Stomach smooth muscle (tissue), 2 donors: ENCODE data around the gene TES.

Source experiments
- H3K27ac ChIP-seq: one replicate; pipeline ENCODE4 v1.7.0; 2013; ENCODE audit warnings: mild to moderate bottlenecking, low read length, inconsistent platforms
- H3K27me3 ChIP-seq, 2 donors: one replicate each; pipeline ENCODE4 v1.7.0; 2013; ENCODE audit warnings: low read length in 2 of 2; ENCODE audit not compliant: insufficient read depth in 2 of 2, control insufficient read depth in 1 of 2
- H3K36me3 ChIP-seq, 2 donors: one replicate each; pipeline ENCODE4 v1.7.0; 2013; ENCODE audit warnings: low read length in 2 of 2; ENCODE audit not compliant: control insufficient read depth in 2 of 2, insufficient read depth in 2 of 2
- H3K4me1 ChIP-seq: one replicate; pipeline ENCODE4 v1.7.0; 2013; ENCODE audit warnings: low read length; ENCODE audit not compliant: control insufficient read depth, insufficient read depth
- H3K4me3 ChIP-seq, 2 donors: one replicate each; pipeline ENCODE4 v1.7.0; 2013; ENCODE audit warnings: low read length in 2 of 2
- H3K9ac ChIP-seq, 2 donors: one replicate each; pipeline ENCODE4 v1.7.0; 2013; ENCODE audit warnings: low read length in 2 of 2, mild to moderate bottlenecking in 1 of 2
- H3K9me3 ChIP-seq, 2 donors: one replicate each; pipeline ENCODE4 v1.7.0; 2013; ENCODE audit warnings: low read length in 2 of 2; ENCODE audit not compliant: control insufficient read depth in 2 of 2
- donor health status: healthy.
- donor health status: Pancreatic carcinoma.

Gene TES

DNA sequence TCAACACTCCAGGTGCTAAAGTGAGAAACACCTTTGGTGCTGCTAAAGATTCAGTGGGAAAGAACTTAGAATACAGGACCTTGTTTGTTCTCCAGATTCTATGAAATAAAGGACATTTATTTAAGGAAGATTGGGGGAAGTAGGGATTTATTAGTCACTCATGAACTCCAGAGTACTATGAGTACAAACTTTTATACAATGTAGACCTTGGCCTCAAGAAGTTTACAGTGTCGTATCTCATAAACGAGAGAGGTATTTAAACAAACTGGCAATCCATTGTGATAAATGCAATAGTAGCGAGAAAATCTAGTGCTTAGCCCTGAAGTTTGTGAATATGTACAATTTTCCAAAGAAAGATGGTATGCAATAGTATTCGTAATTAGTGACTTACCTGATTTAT is 59.1 kb downstream of the TES start:
- Histone ChIP-seq H3K36me3 (no peaks in the 10 kb centered on the region), H3K4me1 (peaks cover 25% of the 10 kb centered on the region), H3K9me3 (no peaks in the 10 kb centered on the region), H3K27me3 (no peaks in the 10 kb centered on the region), H3K4me3 (no peak overlapping the region), H3K27ac (peak overlapping the region; percentile 69), H3K9ac (no peak overlapping the region)

DNA sequence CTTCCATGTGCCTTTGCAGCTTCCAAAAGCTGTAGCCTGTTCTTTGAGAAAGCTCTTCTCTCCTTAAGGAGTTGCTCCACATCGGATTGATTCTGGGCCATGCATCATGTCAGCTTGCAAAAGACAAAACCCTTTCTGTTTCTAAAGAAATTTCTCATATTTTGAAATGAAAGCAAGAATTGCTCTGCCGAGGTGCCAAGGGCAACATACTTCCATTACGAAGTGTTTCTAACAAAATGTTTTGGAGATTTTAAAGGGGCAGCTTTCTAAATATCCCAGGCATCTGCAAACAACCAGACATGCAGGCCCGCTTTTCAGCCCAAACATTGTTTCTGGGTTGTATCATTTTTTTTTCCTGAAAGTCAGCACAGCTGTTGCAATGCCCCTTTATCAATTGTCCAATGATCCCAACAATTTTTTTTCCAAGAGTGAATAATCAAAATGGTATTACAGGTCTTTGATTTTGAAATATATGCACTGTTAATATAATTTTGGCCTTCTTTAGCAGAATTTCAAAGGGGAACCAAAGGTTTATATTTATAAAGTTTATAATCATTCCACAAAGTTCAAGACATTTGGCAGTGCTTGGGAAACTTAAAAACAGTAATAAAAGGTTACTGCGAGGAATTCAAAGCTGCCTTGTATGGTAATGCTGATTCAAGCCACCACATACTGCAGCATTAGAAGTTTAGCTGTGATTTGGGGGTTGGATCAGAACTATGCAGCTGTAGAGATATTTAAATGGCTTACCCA is 61.0 kb downstream of the TES start:
- Histone ChIP-seq H3K4me1 (peaks cover 25% of the 10 kb centered on the region), H3K36me3 (no peaks in the 10 kb centered on the region), H3K9me3 (no peaks in the 10 kb centered on the region), H3K9ac (peak overlapping the region; percentile 6 to 40), H3K27me3 (no peaks in the 10 kb centered on the region), H3K27ac (peak overlapping the region; percentile 69), H3K4me3 (peak overlapping the region; percentile 23 to 54)

DNA sequence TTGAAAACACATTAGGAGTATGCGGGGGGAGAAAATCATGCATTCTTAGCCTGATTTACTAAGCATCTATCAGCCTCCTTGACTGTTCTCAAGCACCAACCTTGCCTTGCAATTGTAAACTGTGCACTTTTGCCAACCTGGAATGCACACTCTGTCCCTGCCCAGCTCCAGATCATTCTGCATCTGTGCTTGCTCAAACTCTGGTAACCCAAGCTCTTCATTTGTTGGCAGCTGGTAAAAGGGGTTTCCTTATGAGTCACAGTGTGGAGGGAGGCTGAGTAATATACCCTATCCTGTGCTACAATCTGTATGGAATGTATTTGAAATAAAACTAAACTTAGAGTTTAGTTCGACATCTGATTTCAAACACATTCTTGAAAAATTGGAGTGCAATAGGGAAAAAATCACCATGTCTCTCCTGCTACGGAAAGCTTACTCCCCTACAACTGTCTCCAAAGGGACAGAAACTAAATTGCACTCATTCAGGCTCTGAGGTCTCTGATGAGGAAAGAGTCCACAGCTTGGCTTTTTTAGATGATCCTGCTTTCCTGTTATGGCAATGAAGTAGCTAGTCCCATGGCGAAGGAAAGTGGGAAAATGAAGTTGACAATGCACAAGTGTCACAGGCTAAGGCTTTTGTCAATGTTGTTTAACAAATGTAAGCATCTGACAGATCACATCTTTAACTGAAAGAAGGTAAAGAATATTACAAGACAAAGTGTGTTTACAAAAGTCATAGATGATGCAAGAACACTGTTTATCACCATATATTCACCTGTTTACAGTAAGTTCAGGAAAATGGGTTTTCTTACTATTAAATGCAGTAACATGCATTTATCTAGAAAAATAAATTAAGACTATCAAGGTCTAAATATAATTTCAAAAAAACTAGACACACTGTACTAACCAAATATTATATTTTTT is 61.9 kb downstream of the TES start:
- Histone ChIP-seq H3K4me1 (peaks cover 25% of the 10 kb centered on the region), H3K27me3 (no peaks in the 10 kb centered on the region), H3K9me3 (no peaks in the 10 kb centered on the region), H3K4me3 (peak overlapping the region; percentile 49 to 54), H3K9ac (peak overlapping the region; percentile 30 to 64), H3K36me3 (no peaks in the 10 kb centered on the region), H3K27ac (peak overlapping the region; percentile 69)

DNA sequence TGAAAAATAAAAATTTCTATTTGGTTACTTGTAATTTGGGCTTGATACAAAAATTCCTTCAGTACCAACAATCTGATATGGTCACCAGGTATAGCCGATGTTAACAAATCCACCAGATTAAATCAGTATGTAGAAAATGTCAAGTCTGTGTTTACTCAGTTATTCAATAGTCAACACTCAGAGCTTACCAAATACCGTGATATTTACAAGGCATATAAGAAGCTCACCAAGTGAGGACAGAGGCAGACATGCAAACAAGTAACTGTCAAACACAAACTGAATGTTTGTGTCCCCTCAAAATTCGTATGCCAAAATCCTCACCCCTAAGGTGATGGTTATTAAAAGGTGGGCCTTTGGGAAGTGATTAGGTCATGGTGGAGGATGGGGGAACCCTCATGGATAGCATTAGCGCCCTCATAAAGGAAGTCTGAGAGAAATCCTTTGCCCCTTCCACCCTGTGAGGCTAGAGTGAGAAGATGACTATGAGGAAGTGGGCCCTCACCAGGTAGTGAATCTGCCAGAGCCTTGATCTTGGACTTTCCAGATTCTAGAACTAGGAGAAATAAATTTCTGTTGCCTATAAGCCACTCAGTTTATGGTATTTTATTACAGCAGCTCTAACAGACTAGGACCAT is 63.1 kb downstream of the TES start:
- no peak overlapping the region for H3K27ac ChIP-seq
- no peaks in the 10 kb centered on the region for H3K36me3 ChIP-seq
- peaks cover 28% of the 10 kb centered on the region for H3K4me1 ChIP-seq
- no peaks in the 10 kb centered on the region for H3K9me3 ChIP-seq
- no peaks in the 10 kb centered on the region for H3K27me3 ChIP-seq
- H3K4me3 ChIP-seq: no peak overlapping the region
- no peak overlapping the region for H3K9ac ChIP-seq

DNA sequence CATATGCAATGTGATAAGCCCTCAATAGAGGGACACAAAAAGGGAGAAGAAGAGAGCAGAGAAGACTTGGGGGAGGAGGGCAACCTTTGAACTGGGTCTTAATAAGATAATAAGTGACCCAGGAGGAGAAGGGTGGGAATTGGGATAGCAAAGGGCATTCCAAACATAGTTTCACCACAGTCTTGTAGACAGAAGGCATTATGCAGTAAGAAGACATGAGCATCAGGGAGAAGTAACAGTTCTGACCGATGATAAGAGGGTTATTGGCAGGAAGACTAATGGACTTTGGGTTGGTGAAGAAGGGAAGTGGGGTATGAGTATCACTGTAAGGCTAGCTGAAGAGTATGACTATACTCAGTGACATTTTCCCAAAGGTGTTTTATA is 63.6 kb downstream of the TES start:
- Histone ChIP-seq H3K9ac (no peak overlapping the region), H3K27me3 (no peaks in the 10 kb centered on the region), H3K9me3 (no peaks in the 10 kb centered on the region), H3K4me3 (no peak overlapping the region), H3K36me3 (no peaks in the 10 kb centered on the region), H3K4me1 (peaks cover 27% of the 10 kb centered on the region), H3K27ac (no peak overlapping the region)

DNA sequence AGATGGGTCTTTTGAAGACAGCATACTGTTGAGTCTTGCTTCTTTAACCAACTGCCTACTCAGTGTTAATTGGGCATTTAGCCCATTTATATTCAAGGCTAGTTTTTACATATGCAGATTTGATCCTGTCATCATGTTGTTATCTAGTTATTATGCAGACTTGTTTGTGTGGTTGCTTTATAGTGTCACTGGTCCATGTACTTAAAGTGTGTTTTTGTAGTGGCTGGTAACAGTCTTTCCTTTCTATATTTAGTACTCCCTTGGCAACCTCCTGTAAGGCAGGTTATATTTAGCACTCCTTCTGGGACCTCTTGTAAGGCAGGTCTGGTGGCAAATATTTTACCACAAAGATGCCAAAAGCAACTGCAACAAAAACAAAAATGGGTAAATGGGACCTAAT is 66.7 kb downstream of the TES start:
- H3K9ac ChIP-seq: no peak overlapping the region
- H3K4me1 ChIP-seq: peaks cover 8% of the 10 kb centered on the region
- no peak overlapping the region for H3K27ac ChIP-seq
- no peaks in the 10 kb centered on the region for H3K9me3 ChIP-seq
- no peak overlapping the region for H3K4me3 ChIP-seq
- H3K36me3 ChIP-seq: no peaks in the 10 kb centered on the region
- H3K27me3 ChIP-seq: no peaks in the 10 kb centered on the region

DNA sequence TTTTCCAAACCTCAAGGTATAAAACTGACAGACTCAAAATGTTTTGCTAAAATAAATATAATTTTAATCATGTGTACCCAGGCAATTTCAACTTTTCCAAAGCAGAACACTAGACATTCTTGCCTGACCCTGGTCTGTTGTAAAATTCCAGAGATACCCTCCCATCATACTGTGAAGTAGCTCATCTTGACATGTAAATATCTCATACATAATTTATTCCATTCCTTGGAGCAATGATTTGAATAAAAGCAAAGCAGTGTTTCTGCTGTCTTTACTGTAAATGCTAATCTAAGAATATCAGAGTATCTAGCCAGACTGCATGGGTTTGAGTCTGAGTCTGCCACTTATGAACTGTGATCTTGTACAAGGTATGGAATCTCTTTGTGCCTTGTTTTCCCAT is 68.9 kb downstream of the TES start:
- Histone ChIP-seq H3K27ac (no peak overlapping the region), H3K9ac (no peak overlapping the region), H3K4me3 (no peak overlapping the region), H3K36me3 (no peaks in the 10 kb centered on the region), H3K4me1 (peaks cover 5% of the 10 kb centered on the region), H3K27me3 (no peaks in the 10 kb centered on the region), H3K9me3 (no peaks in the 10 kb centered on the region)

DNA sequence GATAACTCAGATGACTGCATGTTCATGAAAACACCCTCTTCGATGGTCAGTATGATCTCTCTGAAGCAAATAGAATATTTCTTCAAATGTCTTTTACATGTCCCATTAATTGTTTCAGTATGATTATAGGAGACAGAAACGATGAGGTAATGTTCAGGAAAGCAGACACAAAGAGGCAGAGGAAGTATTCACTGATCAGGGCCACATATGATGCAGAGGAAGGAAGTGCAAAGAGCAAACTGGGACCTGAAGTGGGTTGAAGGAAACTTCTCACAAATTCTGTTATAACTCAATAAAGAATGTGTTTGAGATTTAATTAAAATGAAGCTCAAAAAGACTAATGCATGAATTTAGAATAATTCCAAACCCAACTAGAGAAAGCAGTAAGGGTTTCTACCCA is 70.5 kb downstream of the TES start:
- no peak overlapping the region for H3K27ac ChIP-seq
- H3K4me3 ChIP-seq: no peak overlapping the region
- H3K9me3 ChIP-seq: no peaks in the 10 kb centered on the region
- peaks cover 5% of the 10 kb centered on the region for H3K4me1 ChIP-seq
- H3K36me3 ChIP-seq: no peaks in the 10 kb centered on the region
- H3K9ac ChIP-seq: no peak overlapping the region
- no peaks in the 10 kb centered on the region for H3K27me3 ChIP-seq

DNA sequence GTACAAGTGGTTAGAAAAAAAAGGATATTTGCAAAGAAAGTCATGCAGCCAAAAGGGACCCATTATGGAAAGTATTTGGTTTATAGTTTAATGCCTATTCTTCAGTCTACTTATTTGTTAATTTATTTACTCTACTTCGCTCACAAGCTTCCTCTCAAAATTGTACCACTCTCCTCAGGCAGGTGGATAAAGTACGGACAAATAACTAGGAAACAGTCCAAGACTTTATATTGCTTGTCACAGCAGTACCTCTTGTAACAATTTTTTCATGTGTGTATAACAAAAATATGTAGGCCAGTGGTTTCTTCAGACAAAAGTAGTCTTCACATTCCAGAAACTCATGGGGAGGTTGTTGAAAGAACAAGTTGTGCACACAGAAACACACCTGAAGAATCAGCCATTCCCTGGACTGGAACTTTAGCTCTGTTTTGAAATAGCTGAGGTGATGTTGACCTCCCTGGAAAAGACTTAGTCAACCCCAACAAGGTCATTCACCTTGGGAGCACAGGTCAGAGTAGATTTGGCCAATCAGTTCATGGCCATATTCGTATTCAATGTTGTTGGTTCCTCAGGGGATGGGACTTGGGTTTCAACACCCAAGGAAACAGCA is 73.4 kb downstream of the TES start:
- H3K36me3 ChIP-seq: no peaks in the 10 kb centered on the region
- no peak overlapping the region for H3K27ac ChIP-seq
- peaks cover 1% of the 10 kb centered on the region for H3K4me1 ChIP-seq
- H3K4me3 ChIP-seq: no peak overlapping the region
- no peak overlapping the region for H3K9ac ChIP-seq
- H3K9me3 ChIP-seq: no peaks in the 10 kb centered on the region
- no peaks in the 10 kb centered on the region for H3K27me3 ChIP-seq

DNA sequence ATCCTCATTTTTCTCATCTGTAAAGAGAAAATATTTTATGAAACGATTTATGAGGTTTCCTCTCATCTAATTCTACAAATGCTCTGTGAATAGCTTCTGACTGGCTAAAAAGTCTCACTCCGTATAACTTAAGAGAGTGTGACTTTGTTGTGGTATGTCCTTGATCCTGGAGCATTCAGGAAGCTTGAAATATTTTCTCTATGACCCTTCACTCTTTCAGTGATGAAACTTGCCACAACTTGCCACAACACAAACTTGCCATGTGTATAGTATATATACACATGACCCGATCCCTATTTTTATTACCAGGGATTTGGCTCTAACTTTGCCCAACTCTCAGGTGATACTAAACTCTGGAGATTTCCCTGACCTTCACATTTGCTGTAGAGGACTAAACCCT is 74.1 kb downstream of the TES start:
- H3K27me3 ChIP-seq: no peaks in the 10 kb centered on the region
- no peak overlapping the region for H3K27ac ChIP-seq
- no peak overlapping the region for H3K4me3 ChIP-seq
- no peaks in the 10 kb centered on the region for H3K36me3 ChIP-seq
- no peaks in the 10 kb centered on the region for H3K4me1 ChIP-seq
- H3K9ac ChIP-seq: no peak overlapping the region
- no peaks in the 10 kb centered on the region for H3K9me3 ChIP-seq
